ENCODE measurements around the gene SLC36A4.
"Not testable (repeated sequence)": the region's sequence is repeated elsewhere in the genome, so short reads cannot be mapped to it uniquely, and the experiment has no call there.

DNA sequence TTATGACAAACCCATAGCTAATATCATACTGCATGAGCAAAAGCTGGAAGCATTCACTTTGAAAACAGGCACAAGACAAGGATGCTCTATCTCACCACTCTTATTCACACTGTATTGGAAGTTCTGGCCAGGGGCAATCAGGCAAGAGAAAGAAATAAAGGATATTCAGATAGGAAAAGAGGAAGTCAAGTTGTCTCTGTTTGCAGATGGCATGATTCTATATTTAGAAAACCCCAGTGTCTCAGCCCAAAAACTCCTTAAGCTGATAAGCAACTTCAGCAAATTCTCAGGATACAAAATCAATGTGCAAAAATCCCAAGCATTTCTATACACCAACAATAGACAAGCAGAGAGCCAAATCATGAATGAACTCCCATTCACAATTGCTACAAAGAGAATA, 86.6 kb downstream of the SLC36A4 start:
- TF ChIP-seq, protein P1, sequence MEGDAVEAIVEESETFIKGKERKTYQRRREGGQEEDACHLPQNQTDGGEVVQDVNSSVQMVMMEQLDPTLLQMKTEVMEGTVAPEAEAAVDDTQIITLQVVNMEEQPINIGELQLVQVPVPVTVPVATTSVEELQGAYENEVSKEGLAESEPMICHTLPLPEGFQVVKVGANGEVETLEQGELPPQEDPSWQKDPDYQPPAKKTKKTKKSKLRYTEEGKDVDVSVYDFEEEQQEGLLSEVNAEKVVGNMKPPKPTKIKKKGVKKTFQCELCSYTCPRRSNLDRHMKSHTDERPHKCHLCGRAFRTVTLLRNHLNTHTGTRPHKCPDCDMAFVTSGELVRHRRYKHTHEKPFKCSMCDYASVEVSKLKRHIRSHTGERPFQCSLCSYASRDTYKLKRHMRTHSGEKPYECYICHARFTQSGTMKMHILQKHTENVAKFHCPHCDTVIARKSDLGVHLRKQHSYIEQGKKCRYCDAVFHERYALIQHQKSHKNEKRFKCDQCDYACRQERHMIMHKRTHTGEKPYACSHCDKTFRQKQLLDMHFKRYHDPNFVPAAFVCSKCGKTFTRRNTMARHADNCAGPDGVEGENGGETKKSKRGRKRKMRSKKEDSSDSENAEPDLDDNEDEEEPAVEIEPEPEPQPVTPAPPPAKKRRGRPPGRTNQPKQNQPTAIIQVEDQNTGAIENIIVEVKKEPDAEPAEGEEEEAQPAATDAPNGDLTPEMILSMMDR (conservative IDR thresholded peaks at IDR 0.05; ENCODE audit: low read depth, low read length) = not testable (repeated sequence)
- not testable (repeated sequence) for TF ChIP-seq EZH2 (IDR thresholded peaks at IDR 0.05; ENCODE audit: low read length, unreplicated experiment)

All from PC-3 (cell line).